ENCODE measurements around the gene ATF3.
A peak's percentile ranks its signal among the peaks of the same experiment; 100 is the strongest.

ATF3 gene

DNA sequence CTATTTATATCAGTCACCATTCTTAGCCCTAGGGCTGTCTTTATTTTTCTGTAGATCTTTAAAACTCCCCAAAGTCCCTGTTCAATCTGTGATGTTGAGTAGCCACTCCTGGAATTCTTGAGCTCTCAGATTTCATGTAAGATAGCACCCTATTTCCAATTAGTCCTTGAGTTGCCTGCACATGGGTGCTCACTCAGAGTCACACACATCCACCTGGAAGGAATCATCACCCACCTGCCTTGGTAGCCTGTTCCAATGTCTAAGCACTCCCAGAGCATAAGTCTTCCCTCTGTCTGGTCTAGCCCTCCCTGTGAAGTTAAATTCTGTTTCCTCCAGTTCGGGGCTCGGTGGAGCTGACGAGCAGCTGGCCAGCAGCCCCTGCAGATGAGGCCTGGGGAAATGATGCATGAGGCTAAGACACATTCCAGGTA lies 14.7 kb upstream of the ATF3 start:
- TF ChIP-seq, protein P1, sequence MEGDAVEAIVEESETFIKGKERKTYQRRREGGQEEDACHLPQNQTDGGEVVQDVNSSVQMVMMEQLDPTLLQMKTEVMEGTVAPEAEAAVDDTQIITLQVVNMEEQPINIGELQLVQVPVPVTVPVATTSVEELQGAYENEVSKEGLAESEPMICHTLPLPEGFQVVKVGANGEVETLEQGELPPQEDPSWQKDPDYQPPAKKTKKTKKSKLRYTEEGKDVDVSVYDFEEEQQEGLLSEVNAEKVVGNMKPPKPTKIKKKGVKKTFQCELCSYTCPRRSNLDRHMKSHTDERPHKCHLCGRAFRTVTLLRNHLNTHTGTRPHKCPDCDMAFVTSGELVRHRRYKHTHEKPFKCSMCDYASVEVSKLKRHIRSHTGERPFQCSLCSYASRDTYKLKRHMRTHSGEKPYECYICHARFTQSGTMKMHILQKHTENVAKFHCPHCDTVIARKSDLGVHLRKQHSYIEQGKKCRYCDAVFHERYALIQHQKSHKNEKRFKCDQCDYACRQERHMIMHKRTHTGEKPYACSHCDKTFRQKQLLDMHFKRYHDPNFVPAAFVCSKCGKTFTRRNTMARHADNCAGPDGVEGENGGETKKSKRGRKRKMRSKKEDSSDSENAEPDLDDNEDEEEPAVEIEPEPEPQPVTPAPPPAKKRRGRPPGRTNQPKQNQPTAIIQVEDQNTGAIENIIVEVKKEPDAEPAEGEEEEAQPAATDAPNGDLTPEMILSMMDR (IDR thresholded peaks at IDR 0.05; ENCODE audit: insufficient read depth, low read depth, low read length, missing control alignments), result no peak
- no peak overlapping the region for H3K4me3 ChIP-seq (ENCODE audit: low read depth, low read length)
- DNase-seq (ENCODE audit: low read depth), result no peak

DNA sequence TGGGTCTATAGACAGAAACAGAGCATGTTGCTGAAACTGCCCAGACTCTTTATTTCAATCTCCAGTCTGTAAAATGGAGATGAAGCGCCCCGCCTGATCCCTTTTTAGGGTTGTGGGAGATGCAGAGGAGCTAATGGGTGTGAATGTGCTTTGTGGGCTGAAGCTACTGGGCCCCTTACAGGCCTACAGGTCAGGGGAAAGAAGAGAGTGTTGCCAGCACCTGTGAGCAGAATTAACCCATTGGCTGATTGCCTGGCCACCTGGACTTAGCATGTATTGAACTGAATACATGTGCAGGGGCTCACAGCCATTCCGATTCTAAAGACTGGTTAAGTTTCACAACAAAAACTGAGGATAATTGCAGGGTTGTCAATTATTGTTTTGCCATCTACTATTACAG lies 13.9 kb upstream of the ATF3 start:
- no peak overlapping the region for H3K4me3 ChIP-seq (ENCODE audit: low read depth, low read length)
- no peak for DNase-seq (ENCODE audit: low read depth)
- TF ChIP-seq, protein P1 (IDR thresholded peaks at IDR 0.05; ENCODE audit: insufficient read depth, low read depth, low read length, missing control alignments), result no peak

DNA sequence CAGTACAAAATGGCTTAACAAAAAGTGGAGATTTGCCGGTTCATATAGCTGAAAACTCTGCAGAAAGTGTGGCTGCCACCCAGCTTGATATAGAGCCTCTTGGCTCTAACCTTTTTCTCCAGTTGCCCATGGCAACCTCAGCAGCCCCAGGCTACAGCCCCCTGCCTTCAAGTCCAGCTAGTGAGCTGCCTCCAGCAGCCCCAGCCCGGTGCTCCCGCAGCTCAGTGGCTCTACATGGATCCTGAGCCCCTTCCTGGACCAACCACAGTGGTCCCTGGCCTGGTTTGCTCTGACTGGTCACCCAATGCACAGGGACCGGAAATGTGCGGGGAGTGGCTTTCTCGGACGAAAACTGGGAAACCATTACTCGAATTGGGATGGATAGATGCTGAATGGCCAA lies 13.3 kb upstream of the ATF3 start:
- H3K4me3 ChIP-seq (ENCODE audit: low read depth, low read length), result no peak overlapping the region
- TF ChIP-seq, protein P1 (IDR thresholded peaks at IDR 0.05; ENCODE audit: insufficient read depth, low read depth, low read length, missing control alignments), result no peak
- DNase-seq (ENCODE audit: low read depth), result no peak

DNA sequence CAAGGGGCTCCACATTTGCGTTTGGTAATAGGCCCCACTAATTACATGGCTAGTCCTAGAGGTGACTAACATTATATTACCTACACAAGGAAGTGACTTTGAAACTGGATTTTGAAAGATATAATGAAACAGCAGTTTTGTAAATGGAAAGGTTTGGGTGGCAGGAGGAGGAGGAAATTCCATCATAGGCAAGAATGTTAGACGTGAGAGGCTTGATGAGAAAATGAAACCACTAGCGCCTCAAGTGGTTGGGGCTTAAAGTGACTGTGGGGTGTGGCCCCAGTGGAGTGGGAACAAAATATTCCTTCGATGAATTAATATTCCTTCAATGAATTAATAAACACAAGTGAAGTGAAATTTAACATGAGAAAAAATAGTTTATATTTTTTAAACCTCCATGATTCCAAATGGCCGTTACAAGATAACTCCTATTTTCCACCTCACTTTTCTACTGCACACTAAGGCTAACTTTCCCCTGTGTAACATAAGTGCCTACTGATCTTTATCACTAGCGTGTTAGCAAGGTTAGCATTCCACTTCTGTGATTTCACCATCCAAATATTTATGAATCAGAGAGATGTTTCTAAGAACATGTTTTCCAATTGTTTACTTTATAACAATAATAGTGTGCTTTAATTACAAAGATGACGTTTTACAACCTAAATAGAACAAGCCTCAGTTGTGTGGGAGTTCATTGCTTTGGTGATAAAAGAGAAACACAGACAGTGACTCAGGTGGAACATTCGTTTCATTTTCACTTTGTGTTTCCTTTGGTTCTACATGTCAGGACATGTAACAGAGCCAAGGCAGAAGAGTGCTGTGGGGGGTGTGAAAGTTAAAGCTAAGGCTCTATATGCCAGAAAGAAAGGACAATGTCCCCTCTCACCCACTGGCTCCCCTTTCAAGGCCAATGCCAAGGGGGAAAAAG lies 12.5 kb upstream of the ATF3 start:
- DNase-seq (ENCODE audit: low read depth), result peak; percentile 89
- H3K4me3 ChIP-seq (ENCODE audit: low read depth, low read length), result peak overlapping the region; percentile 20
- TF ChIP-seq, protein P1 (IDR thresholded peaks at IDR 0.05; ENCODE audit: insufficient read depth, low read depth, low read length, missing control alignments), result peak; percentile 38

DNA sequence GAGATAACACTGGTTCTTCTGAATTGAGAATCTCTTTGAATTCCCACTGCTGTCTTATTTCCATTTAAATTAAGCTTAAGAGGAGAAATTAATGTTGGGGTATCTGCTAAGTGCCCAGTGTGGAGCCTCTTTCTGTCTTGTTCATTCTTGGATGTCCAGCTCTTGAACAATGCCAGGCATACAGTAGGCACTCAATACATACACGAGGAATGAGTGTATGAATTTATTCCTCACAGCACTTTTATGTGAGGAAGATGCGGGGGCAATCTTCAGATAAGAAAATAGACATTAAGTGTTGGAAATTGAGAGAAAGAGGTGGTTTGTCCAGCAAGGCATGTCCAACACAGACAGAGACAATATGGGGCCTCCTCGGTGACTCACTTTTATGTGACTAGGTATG lies 11.8 kb upstream of the ATF3 start:
- DNase-seq (ENCODE audit: low read depth), result no peak
- peak overlapping the region; percentile 20; the same call in 1 of the 2 replicates for H3K4me3 ChIP-seq (ENCODE audit: low read depth, low read length)
- TF ChIP-seq, protein P1 (IDR thresholded peaks at IDR 0.05; ENCODE audit: insufficient read depth, low read depth, low read length, missing control alignments), result no peak

DNA sequence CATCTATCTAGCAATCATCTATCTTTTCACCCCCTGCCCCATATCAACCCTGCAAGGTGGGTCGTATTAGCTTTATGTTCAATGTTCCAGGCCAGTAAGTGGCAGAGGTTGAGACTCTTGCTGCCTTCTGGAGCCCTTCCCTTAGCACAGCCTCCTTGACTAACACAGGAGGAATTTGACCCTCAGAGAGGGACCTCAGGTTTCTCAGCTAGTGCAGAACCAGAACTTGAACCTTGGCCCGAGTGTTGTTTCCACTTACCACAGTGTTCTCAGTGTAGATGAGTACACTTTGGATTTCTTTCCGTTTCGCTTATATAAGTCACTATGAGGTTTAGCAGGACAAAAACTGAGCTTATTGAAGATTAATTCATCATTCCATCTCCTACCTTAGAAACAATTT lies 11.1 kb upstream of the ATF3 start:
- DNase-seq (ENCODE audit: low read depth), result no peak
- H3K4me3 ChIP-seq (ENCODE audit: low read depth, low read length), result no peak overlapping the region
- TF ChIP-seq, protein P1 (IDR thresholded peaks at IDR 0.05; ENCODE audit: insufficient read depth, low read depth, low read length, missing control alignments), result no peak

All from GM12865 (cell line).